ENCODE measurements around the gene CLDN9.

DNA sequence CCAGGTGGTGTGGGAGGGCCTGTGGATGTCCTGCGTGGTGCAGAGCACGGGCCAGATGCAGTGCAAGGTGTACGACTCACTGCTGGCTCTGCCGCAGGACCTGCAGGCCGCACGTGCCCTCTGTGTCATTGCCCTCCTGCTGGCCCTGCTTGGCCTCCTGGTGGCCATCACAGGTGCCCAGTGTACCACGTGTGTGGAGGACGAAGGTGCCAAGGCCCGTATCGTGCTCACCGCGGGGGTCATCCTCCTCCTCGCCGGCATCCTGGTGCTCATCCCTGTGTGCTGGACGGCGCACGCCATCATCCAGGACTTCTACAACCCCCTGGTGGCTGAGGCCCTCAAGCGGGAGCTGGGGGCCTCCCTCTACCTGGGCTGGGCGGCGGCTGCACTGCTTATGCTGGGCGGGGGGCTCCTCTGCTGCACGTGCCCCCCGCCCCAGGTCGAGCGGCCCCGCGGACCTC is 798 bp downstream of the CLDN9 start:
- TF ChIP-seq, protein P1, sequence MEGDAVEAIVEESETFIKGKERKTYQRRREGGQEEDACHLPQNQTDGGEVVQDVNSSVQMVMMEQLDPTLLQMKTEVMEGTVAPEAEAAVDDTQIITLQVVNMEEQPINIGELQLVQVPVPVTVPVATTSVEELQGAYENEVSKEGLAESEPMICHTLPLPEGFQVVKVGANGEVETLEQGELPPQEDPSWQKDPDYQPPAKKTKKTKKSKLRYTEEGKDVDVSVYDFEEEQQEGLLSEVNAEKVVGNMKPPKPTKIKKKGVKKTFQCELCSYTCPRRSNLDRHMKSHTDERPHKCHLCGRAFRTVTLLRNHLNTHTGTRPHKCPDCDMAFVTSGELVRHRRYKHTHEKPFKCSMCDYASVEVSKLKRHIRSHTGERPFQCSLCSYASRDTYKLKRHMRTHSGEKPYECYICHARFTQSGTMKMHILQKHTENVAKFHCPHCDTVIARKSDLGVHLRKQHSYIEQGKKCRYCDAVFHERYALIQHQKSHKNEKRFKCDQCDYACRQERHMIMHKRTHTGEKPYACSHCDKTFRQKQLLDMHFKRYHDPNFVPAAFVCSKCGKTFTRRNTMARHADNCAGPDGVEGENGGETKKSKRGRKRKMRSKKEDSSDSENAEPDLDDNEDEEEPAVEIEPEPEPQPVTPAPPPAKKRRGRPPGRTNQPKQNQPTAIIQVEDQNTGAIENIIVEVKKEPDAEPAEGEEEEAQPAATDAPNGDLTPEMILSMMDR (IDR thresholded peaks at IDR 0.05 in 4 of 5, conservative IDR thresholded peaks at IDR 0.05 in 1 of 5): no peak
- TF ChIP-seq POLR2A (IDR thresholded peaks at IDR 0.05): no peak

Measured in gastrocnemius medialis (tissue), 4 donors.